ENCODE measurements around the gene IGFLR1. TPM values are rescaled to one million over a fixed set of nuclear protein-coding genes. Genes with fewer than 3 reads are reported as not detected.
"Not testable (repeated sequence)": the region's sequence is repeated elsewhere in the genome, so short reads cannot be mapped to it uniquely, and the experiment has no call there.

Gene IGFLR1
- total RNA-seq, 1 experiment from 2014 or later = 31.2 TPM

DNA sequence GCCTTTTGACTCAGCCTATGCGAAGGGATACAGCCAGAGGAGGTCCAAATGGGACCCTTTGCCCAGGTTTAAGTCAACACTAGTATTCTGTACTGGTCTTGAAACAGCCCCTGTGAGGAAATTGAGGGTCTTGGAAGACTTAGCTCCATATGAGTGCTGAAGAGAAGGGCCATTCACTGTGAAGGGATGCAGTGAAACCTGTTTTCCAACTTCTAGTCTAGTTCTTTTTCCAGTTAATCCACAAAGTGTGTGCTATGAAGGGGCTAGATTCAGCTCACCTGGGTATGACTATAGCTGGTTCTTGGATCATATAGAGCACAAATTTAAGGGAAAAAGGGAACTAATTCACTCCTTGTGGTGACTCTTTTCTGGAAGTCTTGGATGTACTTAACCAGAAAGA is 33.9 kb downstream of the IGFLR1 start:
- DNase-seq (ENCODE audit: low spot score) = no peak

DNA sequence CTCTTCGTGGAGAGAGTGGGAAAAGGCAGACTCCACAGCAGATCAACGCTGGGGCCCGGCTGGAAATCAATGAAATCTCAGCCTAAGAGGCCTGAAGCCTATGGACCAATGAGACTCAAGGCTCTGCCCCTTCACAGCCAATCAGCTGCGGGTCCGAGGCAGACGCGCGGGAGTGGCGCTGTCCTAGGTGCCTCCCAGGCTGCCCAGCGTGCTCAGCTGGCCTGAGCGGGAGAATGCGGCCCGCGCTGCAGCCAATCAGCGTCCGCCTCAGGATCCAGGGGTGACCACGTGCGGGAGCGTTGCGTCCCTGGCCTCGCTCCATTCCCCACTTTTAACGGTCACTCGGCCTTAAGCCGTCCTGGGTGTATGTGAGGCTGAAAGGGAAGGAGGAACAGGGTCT is 38.0 kb downstream of the IGFLR1 start, which contains the start of gene ZBTB32:
ZBTB32 (plus strand) TSS at position 341 of the 400 bp plus-strand sequence. CDS start 10,069 bp downstream, outside the sequence.
- no peak for DNase-seq (ENCODE audit: low spot score)

DNA sequence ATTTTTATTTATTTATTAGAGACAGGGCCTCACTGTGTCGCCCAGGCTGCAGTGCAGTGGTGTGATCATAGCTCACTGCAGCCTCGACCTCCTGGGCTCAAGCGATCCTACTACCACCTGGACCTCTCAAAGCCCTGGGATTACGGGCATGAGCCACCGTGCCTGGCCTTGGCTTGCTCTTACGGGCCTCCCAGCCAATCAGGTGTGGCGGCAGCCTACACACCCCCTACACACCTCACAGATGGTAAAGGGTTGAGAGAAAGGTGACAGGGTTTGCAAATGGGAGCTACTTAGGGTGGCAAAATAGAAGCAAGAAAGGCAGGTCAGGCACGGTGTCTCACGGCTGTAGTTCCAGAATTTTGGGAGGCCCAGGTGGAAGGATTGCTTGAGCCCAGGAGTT is 38.9 kb downstream of the IGFLR1 start:
- no peak for DNase-seq (ENCODE audit: low spot score)

DNA sequence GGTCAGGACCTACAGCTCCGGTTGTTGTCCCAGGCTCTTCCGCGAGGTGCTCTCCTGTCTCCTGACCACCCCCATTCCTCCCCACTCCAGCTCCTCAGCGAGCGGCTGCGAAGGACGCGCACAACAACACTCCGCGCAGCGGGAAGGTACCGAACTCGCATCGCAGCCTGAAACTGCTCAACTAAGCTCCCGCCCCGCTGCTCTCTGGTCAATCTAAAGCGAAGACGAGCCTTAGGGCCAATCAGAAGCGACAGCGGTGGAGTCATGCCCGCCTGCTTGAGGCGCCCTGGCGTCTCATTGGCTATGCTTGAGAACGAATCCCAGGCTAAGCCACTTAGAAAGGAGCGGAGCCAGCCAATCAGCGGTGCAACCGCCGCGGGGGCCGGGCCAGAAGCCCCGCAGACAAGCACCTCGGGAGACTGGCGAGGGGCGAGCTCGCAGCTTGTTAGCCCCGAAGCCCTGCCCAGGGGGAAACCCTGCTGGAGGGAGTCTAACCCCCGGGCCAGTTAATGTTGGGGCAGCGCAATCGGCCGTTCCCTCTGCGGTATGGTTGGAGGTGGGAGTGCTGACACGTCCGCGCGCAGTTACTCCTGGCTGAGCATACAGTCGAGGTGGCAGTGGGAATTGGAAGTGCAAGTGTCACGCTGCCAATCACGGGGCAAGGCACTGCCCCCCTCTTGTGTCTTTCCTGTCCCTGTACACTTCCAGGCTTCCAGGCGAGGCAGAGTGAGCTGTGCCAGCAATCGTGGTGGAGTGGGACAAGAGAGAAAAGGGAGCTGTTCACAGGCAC is 39.8 kb downstream of the IGFLR1 start:
- DNase-seq (ENCODE audit: low spot score) = peak; percentile 100

GRCh38 chr19:35696835-35697234 is 45.4 kb downstream of the IGFLR1 start:
- DNase-seq (ENCODE audit: low spot score) = no peak

DNA sequence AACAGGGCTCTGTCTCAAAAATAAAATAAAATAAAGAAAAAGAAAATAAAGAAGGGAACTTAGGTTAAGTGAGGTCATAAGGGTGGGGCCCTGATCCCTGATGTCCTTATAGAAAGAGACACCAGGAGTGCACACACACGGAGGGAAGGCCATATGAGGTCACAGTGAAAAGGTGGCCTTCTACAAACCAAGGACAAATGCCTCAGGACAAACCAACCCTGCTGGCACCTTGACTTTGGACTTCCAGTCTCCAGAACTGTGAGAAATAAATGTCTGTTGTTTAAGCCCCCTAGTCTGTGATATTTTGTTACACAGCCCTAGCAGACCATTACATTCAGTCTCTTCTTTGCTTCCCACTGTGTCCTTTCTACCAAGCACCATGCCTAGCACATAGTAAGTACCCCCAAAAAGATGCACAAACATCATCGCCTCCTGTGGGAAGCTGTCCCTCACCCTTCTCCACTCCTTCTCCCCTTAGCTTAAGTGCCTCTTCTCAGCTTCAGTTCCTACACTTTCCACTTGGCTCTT is 46.3 kb downstream of the IGFLR1 start:
- DNase-seq (ENCODE audit: low spot score) = no peak

DNA sequence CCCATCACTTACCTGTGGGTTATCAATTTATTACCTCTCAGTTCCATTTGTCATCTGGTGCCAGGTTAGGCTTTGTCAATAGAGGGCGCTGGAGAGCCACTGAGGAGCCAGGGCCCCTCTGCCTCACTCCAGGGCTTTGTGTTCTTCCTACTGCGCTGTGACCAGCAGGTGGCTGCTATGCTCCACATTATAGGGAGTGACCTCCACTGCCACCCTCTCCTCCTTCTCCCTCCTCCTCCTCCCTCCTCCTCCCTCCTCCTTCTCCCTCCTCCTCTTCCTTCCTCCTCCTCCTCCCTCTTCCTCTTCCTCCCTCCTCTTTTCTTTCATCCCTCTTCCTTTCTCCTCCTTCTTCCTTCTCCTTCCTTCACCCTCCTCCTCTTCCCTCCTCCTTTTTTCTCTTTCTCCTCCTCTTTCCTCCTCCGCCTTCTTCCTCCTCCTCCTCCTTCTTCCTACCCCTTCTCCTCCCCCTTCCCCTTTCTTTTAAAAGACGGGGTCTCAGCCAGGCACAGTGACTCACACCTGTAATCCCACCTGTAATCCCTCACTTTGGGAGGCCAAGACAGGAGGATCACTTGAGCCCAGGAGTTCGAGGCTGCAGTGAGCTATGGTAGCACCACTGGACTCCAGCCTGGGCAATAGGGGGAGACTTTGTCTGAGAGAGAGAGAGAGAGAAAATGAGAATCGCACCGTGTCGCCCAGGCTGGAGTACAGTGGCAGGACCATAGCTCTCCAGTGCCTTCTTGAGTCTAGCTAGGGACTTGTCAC is 48.2 kb downstream of the IGFLR1 start:
- peak; percentile 96 for DNase-seq (ENCODE audit: low spot score)

DNA sequence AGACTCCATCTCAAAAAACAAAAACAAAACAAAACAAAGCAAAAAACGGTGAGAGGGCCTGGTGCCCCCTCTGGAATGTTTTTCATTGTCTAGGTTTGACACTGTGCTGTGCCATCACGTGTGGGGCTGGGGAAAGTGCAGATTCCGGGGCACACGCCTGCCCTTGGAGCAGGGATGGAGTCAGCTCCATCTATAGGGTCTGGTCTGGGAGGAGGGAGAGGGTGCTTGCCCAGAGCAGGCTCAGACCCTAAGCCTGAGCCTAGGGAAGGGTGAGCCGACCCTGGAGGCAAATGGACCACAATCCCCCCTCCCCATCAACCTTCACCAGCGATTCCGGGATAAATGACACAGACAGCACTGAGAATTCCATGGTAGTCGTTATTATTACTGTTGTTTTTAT is 48.8 kb downstream of the IGFLR1 start:
- DNase-seq (ENCODE audit: low spot score) = no peak

DNA sequence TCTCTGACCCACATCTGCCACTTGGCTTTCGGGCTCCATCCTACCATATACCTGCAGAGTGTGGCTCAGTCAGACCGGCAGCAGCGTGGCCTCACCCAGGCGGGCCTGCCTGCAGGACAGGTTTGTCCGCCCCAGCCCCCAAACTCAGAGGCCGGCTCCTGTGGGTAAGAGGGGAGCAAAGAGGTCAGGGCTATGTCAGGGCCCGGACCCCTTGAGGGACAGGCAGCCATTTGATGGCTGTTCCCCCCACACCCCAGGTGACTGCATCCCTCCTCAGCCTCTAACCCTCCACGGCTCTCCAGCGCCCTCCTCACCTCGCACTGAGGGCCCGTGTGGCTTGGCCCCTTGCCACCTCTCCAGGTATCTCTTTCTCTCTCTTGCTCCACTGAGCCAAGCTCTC is 50.2 kb downstream of the IGFLR1 start:
- no peak for DNase-seq (ENCODE audit: low spot score)

- DNase-seq (ENCODE audit: low spot score) = not testable (repeated sequence)
Observed at GRCh38 chr19:35691106-35691505, 51.1 kb downstream of the IGFLR1 start.

- DNase-seq (ENCODE audit: low spot score) = no peak
Observed at GRCh38 chr19:35689836-35690235, 52.4 kb downstream of the IGFLR1 start.

Other genes with a start within 250 kb of the IGFLR1 start
- gene DMKN, start 228.8 kb downstream of the IGFLR1 start, total RNA-seq (2014; rRNA removed; shearing (Covaris generic)) = 19.6 and 34.6 TPM in 2 replicates
- gene SBSN, start 214.1 kb downstream of the IGFLR1 start, total RNA-seq (2014; rRNA removed; shearing (Covaris generic)) = 0.45 TPM in 1 of 2 replicates, not detected in the other
- not detected in 2 replicates for gene GAPDHS, start 209.0 kb downstream of the IGFLR1 start, total RNA-seq (2014; rRNA removed; shearing (Covaris generic))
- 306 and 341 TPM in 2 replicates for gene TMEM147, start 196.8 kb downstream of the IGFLR1 start, total RNA-seq (2014; rRNA removed; shearing (Covaris generic))
- gene ATP4A, start 178.8 kb downstream of the IGFLR1 start, total RNA-seq (2014; rRNA removed; shearing (Covaris generic)) = not detected in 2 replicates
- not detected in 2 replicates for gene PMIS2, start 156.3 kb downstream of the IGFLR1 start, total RNA-seq (2014; rRNA removed; shearing (Covaris generic))
- gene HAUS5, start 129.7 kb downstream of the IGFLR1 start, total RNA-seq (2014; rRNA removed; shearing (Covaris generic)) = 17.2 and 22.7 TPM in 2 replicates
- 135 and 156 TPM in 2 replicates for gene RBM42, start 113.4 kb downstream of the IGFLR1 start, total RNA-seq (2014; rRNA removed; shearing (Covaris generic))
- gene ETV2, start 100.7 kb downstream of the IGFLR1 start, total RNA-seq (2014; rRNA removed; shearing (Covaris generic)) = 2.8 and 4.9 TPM in 2 replicates
- gene COX6B1, start 94.1 kb downstream of the IGFLR1 start, total RNA-seq (2014; rRNA removed; shearing (Covaris generic)) = 1,937 and 2,103 TPM in 2 replicates
- not detected in 2 replicates for gene UPK1A, start 75.9 kb downstream of the IGFLR1 start, total RNA-seq (2014; rRNA removed; shearing (Covaris generic))
- not detected in 2 replicates for gene ZBTB32, start 37.9 kb downstream of the IGFLR1 start, total RNA-seq (2014; rRNA removed; shearing (Covaris generic))
- gene KMT2B, start 24.4 kb downstream of the IGFLR1 start, total RNA-seq (2014; rRNA removed; shearing (Covaris generic)) = 4.9 and 8.8 TPM in 2 replicates
- 25.2 and 27.5 TPM in 2 replicates for gene U2AF1L4, start 3.0 kb upstream of the IGFLR1 start, total RNA-seq (2014; rRNA removed; shearing (Covaris generic))
- gene PSENEN, start 3.2 kb upstream of the IGFLR1 start, total RNA-seq (2014; rRNA removed; shearing (Covaris generic)) = 91.4 and 100 TPM in 2 replicates
- 11.5 and 15.5 TPM in 2 replicates for gene LIN37, start 6.1 kb upstream of the IGFLR1 start, total RNA-seq (2014; rRNA removed; shearing (Covaris generic))
- gene HSPB6, start 14.6 kb upstream of the IGFLR1 start, total RNA-seq (2014; rRNA removed; shearing (Covaris generic)) = not detected in 2 replicates
- 9.6 and 15.3 TPM in 2 replicates for gene PROSER3, start 15.7 kb upstream of the IGFLR1 start, total RNA-seq (2014; rRNA removed; shearing (Covaris generic))
- gene ARHGAP33, start 33.1 kb upstream of the IGFLR1 start, total RNA-seq (2014; rRNA removed; shearing (Covaris generic)) = 1.5 and 2.2 TPM in 2 replicates
- not detected in 2 replicates for gene PRODH2, start 70.4 kb upstream of the IGFLR1 start, total RNA-seq (2014; rRNA removed; shearing (Covaris generic))
- gene NPHS1, start 110.1 kb upstream of the IGFLR1 start, total RNA-seq (2014; rRNA removed; shearing (Covaris generic)) = not detected in 2 replicates
- 0.08 and 0.19 TPM in 2 replicates for gene KIRREL2, start 114.5 kb upstream of the IGFLR1 start, total RNA-seq (2014; rRNA removed; shearing (Covaris generic))
- 28.7 and 45.8 TPM in 2 replicates for gene APLP1, start 126.1 kb upstream of the IGFLR1 start, total RNA-seq (2014; rRNA removed; shearing (Covaris generic))
- 1.4 and 1.8 TPM in 2 replicates for gene NFKBID, start 158.1 kb upstream of the IGFLR1 start, total RNA-seq (2014; rRNA removed; shearing (Covaris generic))
- gene HCST, start 160.1 kb upstream of the IGFLR1 start, total RNA-seq (2014; rRNA removed; shearing (Covaris generic)) = not detected in 2 replicates
- gene TYROBP, start 165.8 kb upstream of the IGFLR1 start, total RNA-seq (2014; rRNA removed; shearing (Covaris generic)) = not detected in 2 replicates
- 4.6 and 5.6 TPM in 2 replicates for gene LRFN3, start 193.9 kb upstream of the IGFLR1 start, total RNA-seq (2014; rRNA removed; shearing (Covaris generic))